Right lobe of liver (tissue), 6 donors: ENCODE measurements around the gene CNPY4. TPM values are rescaled to one million over a fixed set of nuclear protein-coding genes. Genes with fewer than 3 reads are reported as not detected.
"Not testable (repeated sequence)": the region's sequence is repeated elsewhere in the genome, so short reads cannot be mapped to it uniquely, and the experiment has no call there.

Source experiments
- ATAC-seq, 4 donors: fragments of 200-7000 bp; cut with Tn5 transposase; one replicate each; pipeline ENCODE4 v1.9.1; 2020; ENCODE audit warnings: mild to moderate bottlenecking in 4 of 4, moderate library complexity in 4 of 4
- DNase-seq, 3 donors: peaks; one replicate each; pipeline ENCODE4 v3.0.0-alpha.2; 2020
- H3K27ac ChIP-seq, 3 donors: fragments of 200-600 bp; one replicate each; pipeline ENCODE4 v1.8.0; 2022
- H3K27me3 ChIP-seq, 2 donors: fragments of 200-600 bp; one replicate each; pipeline ENCODE4 v1.8.0; 2022
- H3K36me3 ChIP-seq, 4 donors: fragments of 200-600 bp; sonication (generic) in 1 of 4; one replicate each; pipeline versions ENCODE4 v1.5.1 to v1.8.0; 2017 to 2022; ENCODE audit warnings: control low read depth in 1 of 4
- H3K4me1 ChIP-seq, 4 donors: fragments of 200-600 bp; sonication (generic) in 1 of 4; one replicate each; pipeline versions ENCODE4 v1.5.1 to v1.8.0; 2017 to 2022; ENCODE audit warnings: control low read depth in 1 of 4
- H3K4me3 ChIP-seq, 3 donors: fragments of 200-600 bp; one replicate each; pipeline ENCODE4 v1.8.0; 2022
- H3K9me3 ChIP-seq, 4 donors: fragments of 200-600 bp; sonication (generic) in 1 of 4; one replicate each; pipeline versions ENCODE4 v1.5.1 to v1.8.0; 2017 to 2022; ENCODE audit warnings: control low read depth in 1 of 4
- CTCF ChIP-seq, 4 donors: fragments of 200-600 bp in 3 of 4; fragments of 450-650 bp in 1 of 4; IDR thresholded peaks; one replicate each; pipeline versions ENCODE4 v1.5.1 to v1.8.0; 2016 to 2022; ENCODE audit warnings: antibody characterized with exemption in 4 of 4, mild to moderate bottlenecking in 2 of 4
- POLR2A ChIP-seq: fragments of 450-650 bp; IDR thresholded peaks from one replicate; pipeline ENCODE4 v1.6.1; 2017; ENCODE audit warnings: antibody characterized with exemption, mild to moderate bottlenecking
- WGBS: methylation state at CpG from one replicate; pipeline ENCODE4 v1.1.6; 2018; ENCODE audit warnings: low coverage, low lambda C conversion rate; ENCODE audit not compliant: insufficient coverage; ENCODE audit errors: missing lambda C conversion rate; 5-methylcytosine and 5-hydroxymethylcytosine counted together
- intact Hi-C, 2 donors: fragments of 100-400 bp; cut with DNase I; formaldehyde crosslinking; loops; one replicate each; pipeline versions ENCODE4 v1.11.2 to v1.14.1; 2022
- total RNA-seq, 6 experiments: library from RNA; depleted of rRNA in 2 of 6; stranded (reverse); fragments of >200 nt in 2 of 6; fragmentation: NEBNext Ultra II Directional in 3 of 6; extraction: Animal tissue kit (Norgen Biotek cat#: 25700) in 3 of 6; gene quantifications; one replicate each; pipeline versions ENCODE4 v1.1.0 to v1.2.4, GENCODE V29; 2016 to 2023
- donor health status: DM: no; HTN: yes; CAD: no.
- donor health status: DM: no; HTN: no; CAD: no.
- donor health status: DM: no; HTN: no; CAD: no.
- donor health status: DM: no; HTN: yes; CAD: no.
- donor health status: DM: no; HTN: yes; CAD: no.

The CNPY4 gene
- total RNA-seq, 6 experiments from 2014 or later, result 2.9 to 4.9 (median 3.9) TPM

DNA sequence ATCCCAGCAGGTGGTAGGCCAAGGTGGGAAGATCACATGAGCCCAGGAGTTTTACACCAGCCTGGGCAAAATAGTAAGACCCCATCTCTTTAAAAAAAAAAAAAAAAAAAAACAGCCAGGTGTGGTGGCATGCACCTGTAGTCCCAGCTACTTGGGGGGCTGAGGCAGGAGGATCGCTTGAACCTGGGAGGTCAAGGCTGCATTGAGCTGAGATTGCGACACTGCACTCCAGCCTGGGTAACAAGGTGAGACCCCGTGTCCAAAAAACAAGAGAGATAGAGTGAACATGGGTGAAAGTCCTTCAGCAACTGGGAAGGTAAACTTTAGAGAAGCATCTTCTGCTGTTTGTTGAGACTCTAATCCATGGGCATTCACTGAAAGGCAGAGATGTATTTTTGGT lies 23.0 kb downstream of the CNPY4 start:
- Histone ChIP-seq H3K9me3 (no peaks in the 10 kb centered on the region), H3K36me3 (no peaks in the 10 kb centered on the region), H3K4me1 (peaks cover 0 to 23% (median 0%) of the 10 kb centered on the region in 4 donors), H3K4me3 (no peak overlapping the region), H3K27ac (no peak overlapping the region), H3K27me3 (no peaks in the 10 kb centered on the region)
- ATAC-seq, result no peak
- intact Hi-C loops, result no loop called here
- no peak for TF ChIP-seq POLR2A
- TF ChIP-seq CTCF (IDR thresholded peaks at IDR 0.05), result no peak
- DNase-seq, result no peak
- WGBS, result 65% methylated on average over 3 of the region's 3 CpGs

DNA sequence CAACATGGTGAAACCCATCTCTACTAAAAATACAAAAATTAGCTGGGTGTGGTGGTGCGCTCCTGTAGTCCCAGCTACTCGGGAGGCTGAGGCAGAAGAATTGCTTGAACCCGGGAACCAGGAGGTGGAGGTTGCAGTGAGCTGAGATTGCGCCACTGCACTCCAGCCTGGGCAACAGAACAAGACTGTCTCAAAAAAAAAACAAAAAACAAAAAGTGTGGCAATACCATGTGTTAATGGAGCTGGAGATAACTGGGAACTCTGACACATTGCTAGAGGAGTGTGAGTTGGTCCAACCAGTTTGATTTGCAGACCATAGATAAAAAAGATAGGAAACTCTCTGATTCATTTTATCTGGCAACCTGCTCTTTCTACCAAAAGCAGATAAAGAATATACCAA lies 26.9 kb downstream of the CNPY4 start:
- H3K4me3 ChIP-seq, H3K36me3 ChIP-seq, H3K27me3 ChIP-seq, H3K9me3 ChIP-seq, DNase-seq, intact Hi-C loops, H3K27ac ChIP-seq: not testable (repeated sequence)
- H3K4me1 ChIP-seq, result peaks cover 0 to 35% (median 0%) of the 10 kb centered on the region in 4 donors
- ATAC-seq, result peak in 2 of 4 donors; percentile 6 to 23
- 17% methylated on average over 4 of the region's 4 CpGs for WGBS

- Histone ChIP-seq H3K27ac (no peak overlapping the region), H3K4me1 (peaks cover 0 to 25% (median 0%) of the 10 kb centered on the region in 4 donors), H3K4me3 (no peak overlapping the region), H3K27me3 (no peaks in the 10 kb centered on the region), H3K9me3 (no peaks in the 10 kb centered on the region), H3K36me3 (no peaks in the 10 kb centered on the region)
- TF ChIP-seq POLR2A, result no peak
- TF ChIP-seq CTCF (IDR thresholded peaks at IDR 0.05), result no peak
- ATAC-seq (no peak), DNase-seq (no peak)
- 100% methylated on average over 2 of the region's 2 CpGs for WGBS
- intact Hi-C loops, result no loop called here
Measured at GRCh38 chr7:100147278-100147677, 27.8 kb downstream of the CNPY4 start.

DNA sequence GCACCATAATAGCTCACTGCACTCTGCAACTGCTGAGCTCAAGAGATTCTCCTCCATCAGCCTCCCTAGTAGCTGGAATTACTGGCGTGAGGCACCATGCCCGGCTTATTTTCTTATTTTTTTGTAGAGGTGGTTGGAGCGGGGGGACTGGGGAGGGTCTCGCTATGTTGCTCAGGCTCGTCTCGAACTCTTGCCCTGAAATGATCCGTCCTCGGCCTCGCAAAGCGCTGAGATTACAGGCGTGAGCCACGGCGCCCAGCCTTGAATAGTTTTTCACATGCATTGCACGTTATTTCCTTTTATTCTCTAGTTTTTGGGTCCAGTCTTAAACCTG lies 28.8 kb downstream of the CNPY4 start:
- Histone ChIP-seq H3K4me1 (peaks cover 0 to 19% (median 0%) of the 10 kb centered on the region in 4 donors), H3K36me3 (no peaks in the 10 kb centered on the region), H3K27ac (peak overlapping the region in 2 of 3 donors; percentile 58 to 60), H3K4me3 (peak overlapping the region; percentile 31 to 88 (median 66)), H3K27me3 (no peaks in the 10 kb centered on the region), H3K9me3 (no peaks in the 10 kb centered on the region)
- DNase-seq, result no peak
- 36% methylated on average over 12 of the region's 14 CpGs for WGBS
- TF ChIP-seq POLR2A, result no peak
- no peak for TF ChIP-seq CTCF (IDR thresholded peaks at IDR 0.05)
- intact Hi-C loops, result no loop called here
- no peak for ATAC-seq

GRCh38 chr7:100148559-100149328 lies 29.3 kb downstream of the CNPY4 start, which contains the start of gene LAMTOR4:
TSS of gene LAMTOR4 (plus strand) at chr7:100148918. CDS start at chr7:100148973, 55 bp downstream.
- Histone ChIP-seq H3K27me3 (no peaks in the 10 kb centered on the region), H3K9me3 (no peaks in the 10 kb centered on the region), H3K4me3 (peak within 1 kb of the TSS; percentile 43 to 88 (median 66)), H3K36me3 (peaks cover 0 to 4% (median 0%) of the 10 kb centered on the region in 4 donors), H3K4me1 (peaks cover 0 to 19% (median 0%) of the 10 kb centered on the region in 4 donors), H3K27ac (peak within 1 kb of the TSS; percentile 63 to 72 (median 67))
- intact Hi-C loops, result no loop called here
- TF ChIP-seq CTCF (IDR thresholded peaks at IDR 0.05), result no peak
- peak; percentile 72 for TF ChIP-seq POLR2A
- WGBS, result 1% methylated on average over 29 of the region's 46 CpGs
- DNase-seq (peak; percentile 99 to 100 (median 99)), ATAC-seq (peak; percentile 94 to 99 (median 98))
